GM23248 (cell line): Measurements from ENCODE around the gene ATP7B.

Experiments used
- EZH2 ChIP-seq: fragments of 200-600 bp; sonication (generic); IDR thresholded peaks from 2 replicates; pipeline ENCODE4 v1.6.1; 2018; ENCODE audit warnings: antibody characterized with exemption, mild to moderate bottlenecking; ENCODE audit not compliant: insufficient read depth, poor library complexity, severe bottlenecking
- EZH2phosphoT487 ChIP-seq: fragments of 200-600 bp; sonication (generic); IDR thresholded peaks from 2 replicates; pipeline ENCODE4 v1.6.1; 2018; ENCODE audit warnings: antibody characterized with exemption, moderate library complexity, mild to moderate bottlenecking, low read depth; ENCODE audit not compliant: insufficient read depth

GRCh38 chr13:51938454-51938853, 72.8 kb downstream of the ATP7B start:
- TF ChIP-seq EZH2phosphoT487, result no peak
- TF ChIP-seq EZH2, result no peak
